Measurements from ENCODE around the gene CDH16. TPM values are rescaled to one million over a fixed set of nuclear protein-coding genes. Genes with fewer than 3 reads are reported as not detected.

CDH16 gene
- total RNA-seq, 2 donors from 2014 or later, result not detected

DNA sequence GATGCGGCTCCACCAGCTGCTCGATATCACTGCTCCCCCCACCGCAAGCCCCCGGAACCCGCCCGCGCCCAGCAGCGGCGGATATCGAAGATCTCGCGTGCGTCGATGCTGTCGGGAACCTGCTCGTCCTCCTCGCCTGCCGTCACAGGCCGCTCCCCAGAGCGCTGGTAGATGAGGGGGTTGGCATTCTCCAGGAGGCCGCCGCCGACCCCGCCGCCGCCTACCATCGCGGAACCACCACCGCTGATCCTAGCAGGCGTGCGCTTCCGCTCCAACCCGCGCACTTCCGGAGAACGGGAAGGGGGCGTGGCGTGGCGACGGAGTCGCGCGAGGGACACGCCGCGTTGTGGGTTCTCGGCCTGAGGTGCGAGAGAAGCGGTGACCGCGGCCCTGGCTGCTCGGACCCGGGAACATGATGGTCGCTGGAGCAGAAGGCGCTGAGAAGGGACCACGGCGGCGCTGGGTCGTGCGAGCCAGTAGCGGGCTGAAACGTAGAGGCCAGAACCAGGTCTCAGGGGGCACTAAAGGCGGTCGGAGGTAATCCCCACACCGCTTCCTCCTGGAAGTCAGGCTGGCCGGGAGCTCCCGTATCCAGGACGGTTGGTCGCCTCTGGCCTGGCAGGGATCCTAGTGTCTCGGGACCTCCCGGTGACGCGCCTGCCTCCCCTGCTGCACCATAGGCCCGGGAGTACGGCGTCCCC lies 15.6 kb upstream of the CDH16 start, which contains the start of gene CIAO2B:
CIAO2B (minus strand) TSS at position 265 of the 701 bp plus-strand sequence; CDS start at position 227, 38 bp downstream.
- peak within 1 kb of the TSS; percentile 98 for H3K4me3 Mint-ChIP-seq
- Histone ChIP-seq H3K27ac (ENCODE audit: low read depth, low read length) (peak within 1 kb of the TSS; percentile 44), H3K9me3 (ENCODE audit: control insufficient read depth, low read length) (no peaks in the 10 kb centered on the region), H3K36me3 (ENCODE audit: control insufficient read depth, insufficient read depth, low read length) (peaks cover 19% of the 10 kb centered on the region), H3K27me3 (ENCODE audit: control insufficient read depth, insufficient read depth, low read length, poor library complexity, severe bottlenecking) (no peaks in the 10 kb centered on the region), H3K4me3 (ENCODE audit: low read length) (peak within 1 kb of the TSS; percentile 99), H3K4me1 (ENCODE audit: control insufficient read depth, insufficient read depth, low read length) (peaks cover 22% of the 10 kb centered on the region), H3K9ac (ENCODE audit: extremely low read depth, low read length, poor library complexity, severe bottlenecking) (peak within 1 kb of the TSS; percentile 77)
- H3K27ac Mint-ChIP-seq, result peak within 1 kb of the TSS; percentile 91
- H3K4me1 Mint-ChIP-seq, result peaks cover 21% of the 10 kb centered on the region
- DNase-seq, result peak; percentile 90
- H3K9me3 Mint-ChIP-seq, result no peaks in the 10 kb centered on the region
- WGBS, 2 experiments (ENCODE audit: insufficient coverage in 1 of 2, insufficient read length in 1 of 2), result 0 to 1% methylated on average over 43 to 76 of the region's 76 CpGs
- TF ChIP-seq, protein P1, sequence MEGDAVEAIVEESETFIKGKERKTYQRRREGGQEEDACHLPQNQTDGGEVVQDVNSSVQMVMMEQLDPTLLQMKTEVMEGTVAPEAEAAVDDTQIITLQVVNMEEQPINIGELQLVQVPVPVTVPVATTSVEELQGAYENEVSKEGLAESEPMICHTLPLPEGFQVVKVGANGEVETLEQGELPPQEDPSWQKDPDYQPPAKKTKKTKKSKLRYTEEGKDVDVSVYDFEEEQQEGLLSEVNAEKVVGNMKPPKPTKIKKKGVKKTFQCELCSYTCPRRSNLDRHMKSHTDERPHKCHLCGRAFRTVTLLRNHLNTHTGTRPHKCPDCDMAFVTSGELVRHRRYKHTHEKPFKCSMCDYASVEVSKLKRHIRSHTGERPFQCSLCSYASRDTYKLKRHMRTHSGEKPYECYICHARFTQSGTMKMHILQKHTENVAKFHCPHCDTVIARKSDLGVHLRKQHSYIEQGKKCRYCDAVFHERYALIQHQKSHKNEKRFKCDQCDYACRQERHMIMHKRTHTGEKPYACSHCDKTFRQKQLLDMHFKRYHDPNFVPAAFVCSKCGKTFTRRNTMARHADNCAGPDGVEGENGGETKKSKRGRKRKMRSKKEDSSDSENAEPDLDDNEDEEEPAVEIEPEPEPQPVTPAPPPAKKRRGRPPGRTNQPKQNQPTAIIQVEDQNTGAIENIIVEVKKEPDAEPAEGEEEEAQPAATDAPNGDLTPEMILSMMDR (conservative IDR thresholded peaks at IDR 0.05), result no peak
- peaks cover 19% of the 10 kb centered on the region for H3K36me3 Mint-ChIP-seq (ENCODE audit: low read depth)
- peaks cover 8% of the 10 kb centered on the region for H3K27me3 Mint-ChIP-seq (ENCODE audit: insufficient read depth)

DNA sequence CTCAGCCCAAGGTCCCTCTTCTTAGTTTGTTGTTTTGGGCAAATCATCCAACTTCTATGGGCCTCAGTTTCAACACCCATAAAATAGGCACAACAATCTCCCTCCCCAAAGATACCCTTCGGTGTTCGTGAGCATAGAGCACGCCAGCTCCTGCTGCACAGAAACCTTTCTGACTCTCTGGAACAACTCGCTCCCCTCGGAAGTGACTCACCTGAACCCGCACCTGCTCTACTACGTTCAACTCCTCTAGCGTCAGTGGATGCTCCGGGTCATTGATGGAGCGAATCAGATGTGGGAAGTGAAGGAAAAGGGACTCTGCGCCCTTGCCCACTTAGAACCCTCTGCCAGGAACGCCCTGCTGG lies 15.1 kb upstream of the CDH16 start:
- WGBS, 2 experiments (ENCODE audit: insufficient coverage in 1 of 2, insufficient read length in 1 of 2), result 4 to 5% methylated on average over 11 to 12 of the region's 12 CpGs

GRCh38 chr16:66932076-66932475 lies 13.4 kb upstream of the CDH16 start:
- peaks cover 22% of the 10 kb centered on the region for H3K4me1 ChIP-seq (ENCODE audit: control insufficient read depth, insufficient read depth, low read length)
- H3K9ac ChIP-seq (ENCODE audit: extremely low read depth, low read length, poor library complexity, severe bottlenecking), result no peak overlapping the region
- no peak overlapping the region for H3K27ac ChIP-seq (ENCODE audit: low read depth, low read length)
- Mint-ChIP-seq H3K4me3 (peak overlapping the region; percentile 98), H3K9me3 (no peaks in the 10 kb centered on the region), H3K36me3 (ENCODE audit: low read depth) (peaks cover 11% of the 10 kb centered on the region), H3K27ac (no peak overlapping the region), H3K4me1 (peaks cover 21% of the 10 kb centered on the region), H3K27me3 (ENCODE audit: insufficient read depth) (peaks cover 18% of the 10 kb centered on the region)
- H3K36me3 ChIP-seq (ENCODE audit: control insufficient read depth, insufficient read depth, low read length), result peaks cover 16% of the 10 kb centered on the region
- DNase-seq, result no peak
- peaks cover 10% of the 10 kb centered on the region for H3K27me3 ChIP-seq (ENCODE audit: control insufficient read depth, insufficient read depth, low read length, poor library complexity, severe bottlenecking)
- TF ChIP-seq, protein P1 (conservative IDR thresholded peaks at IDR 0.05), result no peak
- WGBS, 2 experiments (ENCODE audit: insufficient coverage in 1 of 2, insufficient read length in 1 of 2), result 92 to 100% methylated on average over 1 to 4 of the region's 4 CpGs
- no peaks in the 10 kb centered on the region for H3K9me3 ChIP-seq (ENCODE audit: control insufficient read depth, low read length)
- H3K4me3 ChIP-seq (ENCODE audit: low read length), result no peak overlapping the region

More for the DNA sequence above, 15.1 kb upstream of the CDH16 start:
- Histone ChIP-seq H3K27me3 (ENCODE audit: control insufficient read depth, insufficient read depth, low read length, poor library complexity, severe bottlenecking) (no peaks in the 10 kb centered on the region), H3K36me3 (ENCODE audit: control insufficient read depth, insufficient read depth, low read length) (peaks cover 16% of the 10 kb centered on the region), H3K4me3 (ENCODE audit: low read length) (peak overlapping the region; percentile 99), H3K9ac (ENCODE audit: extremely low read depth, low read length, poor library complexity, severe bottlenecking) (peak overlapping the region; percentile 77), H3K9me3 (ENCODE audit: control insufficient read depth, low read length) (no peaks in the 10 kb centered on the region), H3K4me1 (ENCODE audit: control insufficient read depth, insufficient read depth, low read length) (peaks cover 22% of the 10 kb centered on the region), H3K27ac (ENCODE audit: low read depth, low read length) (no peak overlapping the region)
- Mint-ChIP-seq H3K27me3 (ENCODE audit: insufficient read depth) (peaks cover 8% of the 10 kb centered on the region), H3K4me1 (peaks cover 21% of the 10 kb centered on the region), H3K9me3 (no peaks in the 10 kb centered on the region), H3K27ac (peak overlapping the region; percentile 91), H3K4me3 (peak overlapping the region; percentile 98), H3K36me3 (ENCODE audit: low read depth) (peaks cover 19% of the 10 kb centered on the region)
- DNase-seq, result no peak
- TF ChIP-seq, protein P1 (conservative IDR thresholded peaks at IDR 0.05), result no peak

Measured in endodermal cell (in vitro differentiated cells).